ENCODE results near the gene PMPCB.
"Not testable (repeated sequence)": the region's sequence is repeated elsewhere in the genome, so short reads cannot be mapped to it uniquely, and the experiment has no call there.

Gene PMPCB

GRCh38 chr7:103279963-103280802 is 17.1 kb upstream of the PMPCB start:
- Histone ChIP-seq H3K4me3 (ENCODE audit: low read length) (peak overlapping the region; percentile 93), H3K9ac (ENCODE audit: low read length) (peak overlapping the region; percentile 92), H2AFZ (ENCODE audit: low read depth, low read length) (peak overlapping the region; percentile 69), H3K27ac (ENCODE audit: low read length) (peak overlapping the region; percentile 63), H3K79me2 (ENCODE audit: low read length) (peaks cover 21% of the 10 kb centered on the region), H3K4me2 (ENCODE audit: low read length) (peak overlapping the region; percentile 96)
- H3K27me3 ChIP-seq (ENCODE audit: low read depth, low read length); H3K36me3 ChIP-seq (replicated peaks; ENCODE audit: low read depth, low read length); H4K20me1 ChIP-seq (ENCODE audit: insufficient read depth, low read length); H3K4me1 ChIP-seq (ENCODE audit: low read length); H3K9me3 ChIP-seq (ENCODE audit: insufficient read depth, low read length): not testable (repeated sequence)

GRCh38 chr7:103280803-103281155 is 16.5 kb upstream of the PMPCB start:
- peak overlapping the region; percentile 92 for H3K9ac ChIP-seq (ENCODE audit: low read length)
- not testable (repeated sequence) for H3K36me3 ChIP-seq (replicated peaks; ENCODE audit: low read depth, low read length); H3K9me3 ChIP-seq (ENCODE audit: insufficient read depth, low read length); H3K27me3 ChIP-seq (ENCODE audit: low read depth, low read length); H3K4me1 ChIP-seq (ENCODE audit: low read length); H4K20me1 ChIP-seq (ENCODE audit: insufficient read depth, low read length)
- peak overlapping the region; percentile 96 for H3K4me2 ChIP-seq (ENCODE audit: low read length)
- H2AFZ ChIP-seq (ENCODE audit: low read depth, low read length) = peak overlapping the region; percentile 69
- peak overlapping the region; percentile 63 for H3K27ac ChIP-seq (ENCODE audit: low read length)
- H3K4me3 ChIP-seq (ENCODE audit: low read length) = peak overlapping the region; percentile 93
- peaks cover 21% of the 10 kb centered on the region for H3K79me2 ChIP-seq (ENCODE audit: low read length)

- not testable (repeated sequence) for H3K9ac ChIP-seq (ENCODE audit: low read length); H2AFZ ChIP-seq (ENCODE audit: low read depth, low read length); H3K36me3 ChIP-seq (replicated peaks; ENCODE audit: low read depth, low read length); H3K27ac ChIP-seq (ENCODE audit: low read length); H3K4me2 ChIP-seq (ENCODE audit: low read length); H4K20me1 ChIP-seq (ENCODE audit: insufficient read depth, low read length); H3K4me1 ChIP-seq (ENCODE audit: low read length); H3K9me3 ChIP-seq (ENCODE audit: insufficient read depth, low read length); H3K4me3 ChIP-seq (ENCODE audit: low read length); H3K27me3 ChIP-seq (ENCODE audit: low read depth, low read length)
- H3K79me2 ChIP-seq (ENCODE audit: low read length) = peaks cover 18% of the 10 kb centered on the region
Measured at GRCh38 chr7:103282802-103283427, 14.3 kb upstream of the PMPCB start.

- H3K27ac ChIP-seq (ENCODE audit: low read length) = no peak overlapping the region
- no peak overlapping the region for H3K4me3 ChIP-seq (ENCODE audit: low read length)
- no peak overlapping the region for H3K9ac ChIP-seq (ENCODE audit: low read length)
- peaks cover 11% of the 10 kb centered on the region for H3K4me1 ChIP-seq (ENCODE audit: low read length)
- no peaks in the 10 kb centered on the region for H4K20me1 ChIP-seq (ENCODE audit: insufficient read depth, low read length)
- H3K4me2 ChIP-seq (ENCODE audit: low read length) = no peak overlapping the region
- no peaks in the 10 kb centered on the region for H3K36me3 ChIP-seq (replicated peaks; ENCODE audit: low read depth, low read length)
- H3K79me2 ChIP-seq (ENCODE audit: low read length) = no peaks in the 10 kb centered on the region
- no peaks in the 10 kb centered on the region for H3K9me3 ChIP-seq (ENCODE audit: insufficient read depth, low read length)
- TF ChIP-seq CTCF (IDR thresholded peaks at IDR 0.05; ENCODE audit: low read depth, low read length) = no peak
- TF ChIP-seq EZH2phosphoT487 (IDR thresholded peaks at IDR 0.05; ENCODE audit: low read depth) = no peak
- H3K27me3 ChIP-seq (ENCODE audit: low read depth, low read length) = no peaks in the 10 kb centered on the region; the same call in 1 of the 2 replicates
- no peak overlapping the region for H2AFZ ChIP-seq (ENCODE audit: low read depth, low read length)
Measured at GRCh38 chr7:103292122-103292521, 5.1 kb upstream of the PMPCB start.

GRCh38 chr7:103293526-103293925 is 3.7 kb upstream of the PMPCB start:
- TF ChIP-seq EZH2phosphoT487 (IDR thresholded peaks at IDR 0.05; ENCODE audit: low read depth) (no peak), CTCF (IDR thresholded peaks at IDR 0.05; ENCODE audit: low read depth, low read length) (no peak)
- no peaks in the 10 kb centered on the region for H3K9me3 ChIP-seq (ENCODE audit: insufficient read depth, low read length)

More at GRCh38 chr7:103293526-103293925, 3.7 kb upstream of the PMPCB start:
- Histone ChIP-seq H4K20me1 (ENCODE audit: insufficient read depth, low read length) (peaks cover 2% of the 10 kb centered on the region; the same call in 1 of the 2 replicates), H3K4me3 (ENCODE audit: low read length) (no peak overlapping the region), H2AFZ (ENCODE audit: low read depth, low read length) (no peak overlapping the region), H3K4me1 (ENCODE audit: low read length) (peaks cover 15% of the 10 kb centered on the region), H3K79me2 (ENCODE audit: low read length) (peaks cover 13% of the 10 kb centered on the region), H3K36me3 (replicated peaks; ENCODE audit: low read depth, low read length) (peaks cover 1% of the 10 kb centered on the region), H3K27ac (ENCODE audit: low read length) (no peak overlapping the region), H3K4me2 (ENCODE audit: low read length) (no peak overlapping the region), H3K9ac (ENCODE audit: low read length) (no peak overlapping the region), H3K27me3 (ENCODE audit: low read depth, low read length) (no peaks in the 10 kb centered on the region; the same call in 1 of the 2 replicates)

Measured in OCI-LY3 (cell line).